ENCODE data around the gene CEP128.
"Not testable (repeated sequence)": the region's sequence is repeated elsewhere in the genome, so short reads cannot be mapped to it uniquely, and the experiment has no call there.

Gene CEP128

DNA sequence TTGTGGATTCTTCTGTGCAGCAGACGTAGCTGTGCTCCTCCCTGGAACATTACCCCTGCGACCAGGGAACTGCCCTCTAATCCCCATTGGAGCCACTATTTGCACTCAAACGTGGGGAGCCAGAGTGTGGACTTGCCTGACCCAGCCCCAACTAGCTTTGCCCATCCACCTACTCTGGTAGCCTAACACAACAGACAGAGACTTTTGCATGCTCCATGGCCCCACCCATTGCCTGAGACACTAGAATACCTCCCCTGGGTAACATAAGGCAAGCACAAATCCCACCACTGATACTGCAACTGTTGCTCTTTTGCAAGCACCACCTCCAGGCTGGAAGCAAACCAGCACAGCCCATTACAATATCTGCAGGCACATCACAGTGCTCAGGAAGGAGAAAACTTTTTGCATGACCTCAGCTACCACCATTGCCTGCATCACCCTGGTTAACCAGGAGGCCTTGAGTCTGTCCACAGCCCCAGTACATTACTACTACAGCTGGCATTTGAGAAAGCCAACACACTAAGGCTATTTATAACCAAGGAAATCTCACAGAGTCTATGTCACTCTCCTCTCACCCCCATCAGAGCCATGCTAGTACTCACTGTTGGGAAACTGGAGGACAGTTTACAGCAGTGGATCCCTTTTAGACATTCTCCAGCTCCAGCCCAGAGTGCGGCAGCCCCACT lies 15.0 kb downstream of the CEP128 start:
- Histone ChIP-seq H3K9ac (ENCODE audit: low read length) (no peak overlapping the region), H3K4me3 (ENCODE audit: low read length) (no peak overlapping the region), H3K4me1 (ENCODE audit: control insufficient read depth, low read depth, low read length) (peaks cover 7% of the 10 kb centered on the region), H3K9me3 (ENCODE audit: control insufficient read depth, low read depth, low read length) (no peaks in the 10 kb centered on the region), H3K27me3 (ENCODE audit: control insufficient read depth, insufficient read depth, low read length) (no peaks in the 10 kb centered on the region), H3K36me3 (ENCODE audit: control insufficient read depth, low read depth, low read length) (no peaks in the 10 kb centered on the region), H3K27ac (ENCODE audit: low read length) (no peak overlapping the region)

DNA sequence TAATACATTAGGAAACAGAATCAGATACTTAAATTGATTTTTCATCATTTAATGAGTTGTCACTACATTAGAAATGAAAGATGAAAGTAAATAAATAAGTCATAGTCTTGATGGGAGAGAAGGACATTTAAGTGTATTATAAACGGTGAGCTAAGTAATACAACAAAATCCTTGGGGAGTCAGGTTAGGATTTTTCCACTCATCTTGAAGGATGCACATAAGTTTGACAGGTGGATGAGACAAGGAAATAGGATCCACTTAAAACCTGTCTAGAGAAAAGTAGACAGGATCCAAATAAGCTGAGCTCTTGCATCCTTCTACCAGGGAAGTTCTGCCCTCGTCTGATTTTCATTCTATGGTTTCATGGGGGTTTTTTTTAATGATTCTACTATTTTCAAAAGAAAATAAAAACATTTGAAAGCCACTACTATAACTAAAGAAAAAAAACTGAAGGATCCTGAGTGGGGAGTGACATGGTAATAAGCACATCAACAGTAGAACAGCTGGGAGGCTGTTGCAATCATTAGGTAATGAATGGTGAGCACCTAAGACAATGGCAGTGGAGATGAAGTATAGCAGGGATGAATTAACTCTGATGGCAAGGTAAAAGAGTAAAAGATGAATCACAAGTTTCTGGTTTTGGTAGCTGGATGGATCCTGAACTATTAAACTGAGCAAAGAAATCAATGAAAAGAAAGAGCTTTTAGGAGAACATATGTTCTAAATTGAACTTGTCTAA lies 17.0 kb downstream of the CEP128 start:
- Histone ChIP-seq H3K36me3 (ENCODE audit: control insufficient read depth, low read depth, low read length) (no peaks in the 10 kb centered on the region), H3K27me3 (ENCODE audit: control insufficient read depth, insufficient read depth, low read length) (no peaks in the 10 kb centered on the region), H3K9ac (ENCODE audit: low read length) (no peak overlapping the region), H3K4me1 (ENCODE audit: control insufficient read depth, low read depth, low read length) (peaks cover 7% of the 10 kb centered on the region), H3K9me3 (ENCODE audit: control insufficient read depth, low read depth, low read length) (no peaks in the 10 kb centered on the region), H3K4me3 (ENCODE audit: low read length) (no peak overlapping the region), H3K27ac (ENCODE audit: low read length) (no peak overlapping the region)

DNA sequence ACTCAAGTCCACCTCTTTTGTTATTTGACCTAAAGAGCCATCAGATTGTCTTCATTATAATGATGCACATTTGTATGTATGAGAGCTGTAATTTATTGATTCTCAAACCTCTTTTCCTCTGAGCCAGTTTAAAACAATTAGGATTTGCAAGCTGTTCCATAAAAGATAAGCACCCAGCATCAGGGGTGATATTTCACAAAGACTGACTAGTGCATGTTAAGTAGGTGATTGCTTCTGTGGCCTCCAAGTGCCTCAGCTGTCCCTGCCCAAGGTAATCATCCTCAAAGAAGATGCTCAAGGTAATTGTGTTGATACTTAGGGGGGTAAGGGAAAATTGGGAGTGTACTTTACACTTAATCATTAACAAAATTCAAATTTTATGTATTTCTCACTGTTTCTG lies 18.2 kb downstream of the CEP128 start:
- Histone ChIP-seq H3K4me1 (ENCODE audit: control insufficient read depth, low read depth, low read length) (peaks cover 7% of the 10 kb centered on the region), H3K9ac (ENCODE audit: low read length) (no peak overlapping the region)

DNA sequence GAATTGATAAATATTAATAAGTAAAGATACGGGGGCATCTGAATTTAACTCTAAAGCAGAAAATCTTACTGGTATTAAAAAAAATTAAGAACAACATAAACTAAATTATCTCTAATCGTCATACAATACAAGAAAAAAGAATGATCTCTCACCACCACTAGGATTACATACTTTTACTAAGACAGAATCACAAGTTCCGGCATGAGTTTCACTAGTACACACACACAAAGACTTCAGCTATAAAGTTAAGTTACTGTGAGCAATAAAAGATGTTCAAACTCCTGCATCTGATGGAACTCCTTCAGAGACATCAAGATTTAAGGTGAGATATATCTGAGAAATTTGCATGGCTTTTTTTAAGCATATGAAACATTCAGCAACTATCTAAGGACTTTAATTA lies 21.9 kb downstream of the CEP128 start:
- Histone ChIP-seq H3K4me1 (ENCODE audit: control insufficient read depth, low read depth, low read length) (peaks cover 7% of the 10 kb centered on the region), H3K36me3 (ENCODE audit: control insufficient read depth, low read depth, low read length) (peaks cover 6% of the 10 kb centered on the region), H3K9me3 (ENCODE audit: control insufficient read depth, low read depth, low read length) (no peaks in the 10 kb centered on the region), H3K27me3 (ENCODE audit: control insufficient read depth, insufficient read depth, low read length) (no peaks in the 10 kb centered on the region), H3K27ac (ENCODE audit: low read length) (no peak overlapping the region), H3K9ac (ENCODE audit: low read length) (no peak overlapping the region), H3K4me3 (ENCODE audit: low read length) (no peak overlapping the region)

More for the DNA sequence above, 18.2 kb downstream of the CEP128 start:
- Histone ChIP-seq H3K27me3 (ENCODE audit: control insufficient read depth, insufficient read depth, low read length) (no peaks in the 10 kb centered on the region), H3K36me3 (ENCODE audit: control insufficient read depth, low read depth, low read length) (no peaks in the 10 kb centered on the region), H3K9me3 (ENCODE audit: control insufficient read depth, low read depth, low read length) (no peaks in the 10 kb centered on the region), H3K27ac (ENCODE audit: low read length) (no peak overlapping the region), H3K4me3 (ENCODE audit: low read length) (no peak overlapping the region)

DNA sequence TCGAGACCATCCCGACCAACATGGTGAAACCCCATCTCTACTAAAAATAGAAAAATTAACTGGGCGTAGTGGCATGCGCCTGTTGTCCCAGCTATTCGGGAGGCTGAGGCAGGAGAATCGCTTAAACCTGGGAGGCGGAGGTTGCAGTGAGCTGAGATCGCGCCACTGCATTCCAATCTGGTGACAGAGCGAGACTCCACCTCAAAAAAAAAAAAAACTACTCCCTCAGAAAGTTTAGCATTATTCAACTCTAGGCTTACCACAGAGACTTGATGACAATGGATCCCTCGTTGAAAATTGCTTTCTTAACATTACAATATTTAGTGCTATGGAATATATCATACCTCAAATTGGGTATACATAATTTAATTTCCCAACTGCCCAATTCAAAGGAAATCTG lies 29.5 kb downstream of the CEP128 start:
- H3K27me3 ChIP-seq (ENCODE audit: control insufficient read depth, insufficient read depth, low read length); H3K9me3 ChIP-seq (ENCODE audit: control insufficient read depth, low read depth, low read length); H3K36me3 ChIP-seq (ENCODE audit: control insufficient read depth, low read depth, low read length); H3K9ac ChIP-seq (ENCODE audit: low read length); H3K4me3 ChIP-seq (ENCODE audit: low read length); H3K27ac ChIP-seq (ENCODE audit: low read length); H3K4me1 ChIP-seq (ENCODE audit: control insufficient read depth, low read depth, low read length): not testable (repeated sequence)

DNA sequence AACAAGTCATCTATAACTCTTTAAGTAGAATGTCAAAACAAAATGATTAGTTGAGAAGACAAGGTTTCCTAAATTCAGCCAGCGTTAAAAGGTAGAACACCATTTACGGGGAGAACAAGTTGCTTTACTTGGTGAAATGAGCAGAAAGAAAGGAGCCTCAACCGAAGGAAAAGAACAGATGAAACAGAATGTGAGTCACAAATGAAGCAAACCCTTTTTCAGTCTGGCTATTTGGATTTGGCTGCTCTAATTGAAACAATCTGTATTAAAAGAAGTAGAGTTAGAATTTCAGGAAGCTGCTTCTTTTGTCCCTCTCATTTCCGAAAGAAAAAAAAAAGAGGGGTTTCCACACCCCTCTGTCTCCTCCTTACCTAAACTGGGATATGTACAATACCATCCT lies 34.6 kb downstream of the CEP128 start:
- no peaks in the 10 kb centered on the region for H3K9me3 ChIP-seq (ENCODE audit: control insufficient read depth, low read depth, low read length)
- H3K4me3 ChIP-seq (ENCODE audit: low read length): no peak overlapping the region
- H3K9ac ChIP-seq (ENCODE audit: low read length): no peak overlapping the region
- no peaks in the 10 kb centered on the region for H3K4me1 ChIP-seq (ENCODE audit: control insufficient read depth, low read depth, low read length)
- H3K27me3 ChIP-seq (ENCODE audit: control insufficient read depth, insufficient read depth, low read length): no peaks in the 10 kb centered on the region
- no peaks in the 10 kb centered on the region for H3K36me3 ChIP-seq (ENCODE audit: control insufficient read depth, low read depth, low read length)
- H3K27ac ChIP-seq (ENCODE audit: low read length): no peak overlapping the region

DNA sequence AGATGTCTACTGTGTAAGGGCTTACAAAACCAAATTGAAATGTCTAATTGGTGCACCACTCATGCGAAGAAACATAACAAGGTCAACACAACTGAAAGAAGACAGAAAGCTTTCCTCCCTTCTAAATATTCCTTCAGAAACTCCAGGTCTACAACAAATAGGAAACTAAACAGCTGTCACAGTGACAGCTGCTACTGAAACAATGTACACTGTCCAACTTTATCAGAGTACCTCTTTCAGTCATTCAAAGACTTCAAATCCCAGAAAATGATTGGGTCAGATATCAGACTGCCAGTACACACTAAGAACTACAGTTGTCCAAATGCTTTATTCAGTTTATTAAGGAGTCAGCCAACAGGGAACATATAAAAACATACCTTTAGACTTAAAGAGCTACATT lies 35.2 kb downstream of the CEP128 start:
- H3K4me3 ChIP-seq (ENCODE audit: low read length): no peak overlapping the region
- no peaks in the 10 kb centered on the region for H3K27me3 ChIP-seq (ENCODE audit: control insufficient read depth, insufficient read depth, low read length)
- no peak overlapping the region for H3K9ac ChIP-seq (ENCODE audit: low read length)
- H3K36me3 ChIP-seq (ENCODE audit: control insufficient read depth, low read depth, low read length): no peaks in the 10 kb centered on the region
- H3K4me1 ChIP-seq (ENCODE audit: control insufficient read depth, low read depth, low read length): no peaks in the 10 kb centered on the region
- H3K27ac ChIP-seq (ENCODE audit: low read length): no peak overlapping the region
- H3K9me3 ChIP-seq (ENCODE audit: control insufficient read depth, low read depth, low read length): no peaks in the 10 kb centered on the region

DNA sequence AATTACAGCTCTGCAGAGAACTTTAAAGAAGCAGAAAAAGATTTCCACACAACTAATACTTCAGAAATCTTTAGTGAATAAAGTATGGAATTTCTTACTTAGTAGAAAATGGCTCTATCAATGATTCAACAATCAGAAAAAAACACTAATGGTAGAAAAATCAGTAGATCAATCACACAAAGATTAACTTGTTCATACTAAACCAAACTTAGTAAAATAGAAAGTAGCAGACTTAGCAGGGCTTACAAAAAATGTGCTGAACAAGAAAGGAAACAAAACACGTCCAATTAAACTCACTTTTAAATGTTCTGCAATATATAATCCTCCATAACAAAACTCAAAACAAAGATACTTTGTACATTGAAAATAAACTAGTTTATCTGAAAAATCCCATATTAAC lies 38.9 kb downstream of the CEP128 start:
- Histone ChIP-seq H3K27me3 (ENCODE audit: control insufficient read depth, insufficient read depth, low read length) (no peaks in the 10 kb centered on the region), H3K9me3 (ENCODE audit: control insufficient read depth, low read depth, low read length) (no peaks in the 10 kb centered on the region), H3K27ac (ENCODE audit: low read length) (no peak overlapping the region), H3K9ac (ENCODE audit: low read length) (no peak overlapping the region), H3K4me3 (ENCODE audit: low read length) (no peak overlapping the region), H3K4me1 (ENCODE audit: control insufficient read depth, low read depth, low read length) (no peaks in the 10 kb centered on the region), H3K36me3 (ENCODE audit: control insufficient read depth, low read depth, low read length) (no peaks in the 10 kb centered on the region)

DNA sequence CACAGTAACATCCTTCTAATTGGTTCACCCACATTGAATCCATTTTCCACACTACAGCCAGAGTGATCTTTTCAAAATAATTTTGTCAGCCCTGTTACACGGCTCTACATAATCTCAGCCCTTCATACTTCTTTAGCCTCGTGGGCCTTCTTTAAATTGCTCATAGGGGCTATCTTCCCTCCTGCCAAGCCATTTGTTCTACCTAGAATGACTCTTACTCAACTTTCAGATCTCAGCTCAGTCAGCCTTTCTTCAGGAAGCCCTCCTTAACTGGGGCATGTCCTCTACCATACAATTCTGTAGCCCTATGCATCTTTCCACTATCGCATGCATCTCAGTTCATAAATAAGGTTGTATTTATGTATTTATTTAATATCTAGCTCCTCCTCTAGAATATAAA lies 39.7 kb downstream of the CEP128 start:
- Histone ChIP-seq H3K4me1 (ENCODE audit: control insufficient read depth, low read depth, low read length) (no peaks in the 10 kb centered on the region), H3K27ac (ENCODE audit: low read length) (no peak overlapping the region), H3K27me3 (ENCODE audit: control insufficient read depth, insufficient read depth, low read length) (no peaks in the 10 kb centered on the region), H3K4me3 (ENCODE audit: low read length) (no peak overlapping the region), H3K36me3 (ENCODE audit: control insufficient read depth, low read depth, low read length) (no peaks in the 10 kb centered on the region), H3K9me3 (ENCODE audit: control insufficient read depth, low read depth, low read length) (no peaks in the 10 kb centered on the region), H3K9ac (ENCODE audit: low read length) (no peak overlapping the region)

DNA sequence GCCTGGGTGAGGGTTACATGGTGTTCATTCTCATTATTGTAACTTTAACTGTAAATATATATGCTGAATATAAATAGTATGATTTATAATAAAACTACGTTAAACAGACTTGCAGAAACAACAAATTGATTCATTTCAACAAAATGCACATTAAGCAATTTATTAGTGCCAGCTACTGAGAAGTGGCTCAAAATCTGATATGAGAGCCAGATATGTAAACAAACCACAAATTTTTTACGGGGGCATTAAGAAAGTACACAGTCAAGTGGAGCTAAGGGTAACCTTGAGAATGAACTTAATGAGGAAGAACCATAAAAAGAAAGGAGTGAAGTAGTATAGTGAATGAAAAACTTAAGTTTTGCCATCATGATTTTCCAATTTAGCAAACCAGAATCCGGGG lies 40.3 kb downstream of the CEP128 start:
- Histone ChIP-seq H3K27ac (ENCODE audit: low read length) (no peak overlapping the region), H3K36me3 (ENCODE audit: control insufficient read depth, low read depth, low read length) (no peaks in the 10 kb centered on the region), H3K9ac (ENCODE audit: low read length) (no peak overlapping the region), H3K27me3 (ENCODE audit: control insufficient read depth, insufficient read depth, low read length) (no peaks in the 10 kb centered on the region), H3K9me3 (ENCODE audit: control insufficient read depth, low read depth, low read length) (no peaks in the 10 kb centered on the region), H3K4me3 (ENCODE audit: low read length) (no peak overlapping the region), H3K4me1 (ENCODE audit: control insufficient read depth, low read depth, low read length) (no peaks in the 10 kb centered on the region)

DNA sequence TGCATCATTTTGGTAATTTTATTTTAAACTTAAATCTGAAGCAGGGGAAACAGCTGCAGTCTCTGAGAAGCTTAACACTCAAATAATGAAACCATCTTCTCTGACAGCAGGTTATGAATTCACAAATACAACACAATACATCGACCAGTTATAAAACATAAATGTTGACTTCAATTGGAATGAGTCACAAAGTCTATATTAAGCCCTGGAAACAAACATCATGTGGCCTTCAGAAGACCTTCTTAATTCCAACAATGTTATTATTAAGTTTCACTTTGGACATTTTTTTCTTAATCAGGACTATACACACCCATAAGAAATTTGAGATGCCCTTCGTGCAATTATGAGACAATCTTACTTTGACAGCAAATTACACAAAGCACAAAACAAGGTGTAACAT lies 68.9 kb downstream of the CEP128 start:
- Histone ChIP-seq H3K4me1 (ENCODE audit: control insufficient read depth, low read depth, low read length) (no peaks in the 10 kb centered on the region), H3K9ac (ENCODE audit: low read length) (no peak overlapping the region), H3K27ac (ENCODE audit: low read length) (no peak overlapping the region), H3K9me3 (ENCODE audit: control insufficient read depth, low read depth, low read length) (no peaks in the 10 kb centered on the region), H3K4me3 (ENCODE audit: low read length) (no peak overlapping the region), H3K27me3 (ENCODE audit: control insufficient read depth, insufficient read depth, low read length) (no peaks in the 10 kb centered on the region), H3K36me3 (ENCODE audit: control insufficient read depth, low read depth, low read length) (no peaks in the 10 kb centered on the region)

DNA sequence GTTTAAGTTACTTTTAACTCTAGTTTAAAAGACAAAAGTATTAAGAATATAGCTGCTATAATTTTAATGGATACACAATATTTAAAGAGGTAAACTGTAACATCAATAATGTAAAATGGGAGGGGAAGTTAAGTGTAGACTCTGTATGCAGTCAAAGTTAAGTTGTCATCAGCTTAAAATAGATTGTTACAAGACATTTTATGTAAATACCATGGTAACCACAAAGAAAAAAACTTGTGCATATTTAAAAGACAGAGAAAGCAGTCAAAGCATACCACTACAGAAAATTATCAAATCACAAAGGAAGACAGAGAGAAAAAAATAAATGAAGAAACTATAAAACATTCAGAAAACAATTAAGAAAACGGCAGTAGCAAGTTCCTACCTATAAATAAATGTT lies 73.3 kb downstream of the CEP128 start:
- Histone ChIP-seq H3K4me3 (ENCODE audit: low read length) (no peak overlapping the region), H3K27me3 (ENCODE audit: control insufficient read depth, insufficient read depth, low read length) (no peaks in the 10 kb centered on the region), H3K4me1 (ENCODE audit: control insufficient read depth, low read depth, low read length) (no peaks in the 10 kb centered on the region), H3K36me3 (ENCODE audit: control insufficient read depth, low read depth, low read length) (no peaks in the 10 kb centered on the region), H3K9me3 (ENCODE audit: control insufficient read depth, low read depth, low read length) (no peaks in the 10 kb centered on the region), H3K9ac (ENCODE audit: low read length) (no peak overlapping the region), H3K27ac (ENCODE audit: low read length) (no peak overlapping the region)

All from iPS-18a (cell line).